ENCODE results near the gene FOXP1. TPM values are rescaled to one million over a fixed set of nuclear protein-coding genes. Genes with fewer than 3 reads are reported as not detected.

The FOXP1 gene
- total and polyA plus RNA-seq, 2 of the 13 experiments (the other 11 are each of a cell fraction or from before 2014, with no cell fraction given), result 40.4 to 59.0 TPM

- TF ChIP-seq, protein P1, sequence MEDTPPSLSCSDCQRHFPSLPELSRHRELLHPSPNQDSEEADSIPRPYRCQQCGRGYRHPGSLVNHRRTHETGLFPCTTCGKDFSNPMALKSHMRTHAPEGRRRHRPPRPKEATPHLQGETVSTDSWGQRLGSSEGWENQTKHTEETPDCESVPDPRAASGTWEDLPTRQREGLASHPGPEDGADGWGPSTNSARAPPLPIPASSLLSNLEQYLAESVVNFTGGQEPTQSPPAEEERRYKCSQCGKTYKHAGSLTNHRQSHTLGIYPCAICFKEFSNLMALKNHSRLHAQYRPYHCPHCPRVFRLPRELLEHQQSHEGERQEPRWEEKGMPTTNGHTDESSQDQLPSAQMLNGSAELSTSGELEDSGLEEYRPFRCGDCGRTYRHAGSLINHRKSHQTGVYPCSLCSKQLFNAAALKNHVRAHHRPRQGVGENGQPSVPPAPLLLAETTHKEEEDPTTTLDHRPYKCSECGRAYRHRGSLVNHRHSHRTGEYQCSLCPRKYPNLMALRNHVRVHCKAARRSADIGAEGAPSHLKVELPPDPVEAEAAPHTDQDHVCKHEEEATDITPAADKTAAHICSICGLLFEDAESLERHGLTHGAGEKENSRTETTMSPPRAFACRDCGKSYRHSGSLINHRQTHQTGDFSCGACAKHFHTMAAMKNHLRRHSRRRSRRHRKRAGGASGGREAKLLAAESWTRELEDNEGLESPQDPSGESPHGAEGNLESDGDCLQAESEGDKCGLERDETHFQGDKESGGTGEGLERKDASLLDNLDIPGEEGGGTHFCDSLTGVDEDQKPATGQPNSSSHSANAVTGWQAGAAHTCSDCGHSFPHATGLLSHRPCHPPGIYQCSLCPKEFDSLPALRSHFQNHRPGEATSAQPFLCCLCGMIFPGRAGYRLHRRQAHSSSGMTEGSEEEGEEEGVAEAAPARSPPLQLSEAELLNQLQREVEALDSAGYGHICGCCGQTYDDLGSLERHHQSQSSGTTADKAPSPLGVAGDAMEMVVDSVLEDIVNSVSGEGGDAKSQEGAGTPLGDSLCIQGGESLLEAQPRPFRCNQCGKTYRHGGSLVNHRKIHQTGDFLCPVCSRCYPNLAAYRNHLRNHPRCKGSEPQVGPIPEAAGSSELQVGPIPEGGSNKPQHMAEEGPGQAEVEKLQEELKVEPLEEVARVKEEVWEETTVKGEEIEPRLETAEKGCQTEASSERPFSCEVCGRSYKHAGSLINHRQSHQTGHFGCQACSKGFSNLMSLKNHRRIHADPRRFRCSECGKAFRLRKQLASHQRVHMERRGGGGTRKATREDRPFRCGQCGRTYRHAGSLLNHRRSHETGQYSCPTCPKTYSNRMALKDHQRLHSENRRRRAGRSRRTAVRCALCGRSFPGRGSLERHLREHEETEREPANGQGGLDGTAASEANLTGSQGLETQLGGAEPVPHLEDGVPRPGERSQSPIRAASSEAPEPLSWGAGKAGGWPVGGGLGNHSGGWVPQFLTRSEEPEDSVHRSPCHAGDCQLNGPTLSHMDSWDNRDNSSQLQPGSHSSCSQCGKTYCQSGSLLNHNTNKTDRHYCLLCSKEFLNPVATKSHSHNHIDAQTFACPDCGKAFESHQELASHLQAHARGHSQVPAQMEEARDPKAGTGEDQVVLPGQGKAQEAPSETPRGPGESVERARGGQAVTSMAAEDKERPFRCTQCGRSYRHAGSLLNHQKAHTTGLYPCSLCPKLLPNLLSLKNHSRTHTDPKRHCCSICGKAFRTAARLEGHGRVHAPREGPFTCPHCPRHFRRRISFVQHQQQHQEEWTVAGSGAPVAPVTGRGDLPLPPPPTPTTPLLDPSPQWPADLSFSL (CRISPR knock-in tag; IDR thresholded peaks at IDR 0.05), result peak; percentile 67; the same call in 1 of the 2 replicates
- TF ChIP-seq ZSCAN25 (CRISPR knock-in tag; IDR thresholded peaks at IDR 0.05) (no peak), PHF20 (CRISPR knock-in tag; IDR thresholded peaks at IDR 0.05) (no peak), TGIF2 (CRISPR knock-in tag; IDR thresholded peaks at IDR 0.05) (0 out of 2 replicates have a peak, but pooled peaks have one; percentile 33), NR2C2 (CRISPR knock-in tag; IDR thresholded peaks at IDR 0.05; ENCODE audit: borderline replicate concordance) (peak; percentile 42; the same call in 1 of the 2 replicates), BCL3 (CRISPR knock-in tag; IDR thresholded peaks at IDR 0.05) (no peak), SRF (IDR thresholded peaks at IDR 0.05; ENCODE audit: low read depth, low read length) (no peak), THAP11 (CRISPR knock-in tag; IDR thresholded peaks at IDR 0.05) (peak; percentile 49; the same call in 1 of the 2 replicates), DBP (CRISPR knock-in tag; IDR thresholded peaks at IDR 0.05; ENCODE audit: not compliant biosample characterization) (no peak), ZNF546 (CRISPR knock-in tag; conservative IDR thresholded peaks at IDR 0.05) (no peak), SP5 (CRISPR knock-in tag; IDR thresholded peaks at IDR 0.05; ENCODE audit: borderline replicate concordance, low read depth) (0 out of 2 replicates have a peak, but pooled peaks have one; percentile 14), HDAC2 (CRISPR knock-in tag; IDR thresholded peaks at IDR 0.05) (peak; percentile 90), SMAD1 (CRISPR knock-in tag; IDR thresholded peaks at IDR 0.05; ENCODE audit: borderline replicate concordance, low read depth) (no peak), FOXJ3 (CRISPR knock-in tag; IDR thresholded peaks at IDR 0.05; ENCODE audit: borderline replicate concordance) (peak; percentile 74; the same call in 1 of the 2 replicates)
- TF ChIP-seq, protein P2, sequence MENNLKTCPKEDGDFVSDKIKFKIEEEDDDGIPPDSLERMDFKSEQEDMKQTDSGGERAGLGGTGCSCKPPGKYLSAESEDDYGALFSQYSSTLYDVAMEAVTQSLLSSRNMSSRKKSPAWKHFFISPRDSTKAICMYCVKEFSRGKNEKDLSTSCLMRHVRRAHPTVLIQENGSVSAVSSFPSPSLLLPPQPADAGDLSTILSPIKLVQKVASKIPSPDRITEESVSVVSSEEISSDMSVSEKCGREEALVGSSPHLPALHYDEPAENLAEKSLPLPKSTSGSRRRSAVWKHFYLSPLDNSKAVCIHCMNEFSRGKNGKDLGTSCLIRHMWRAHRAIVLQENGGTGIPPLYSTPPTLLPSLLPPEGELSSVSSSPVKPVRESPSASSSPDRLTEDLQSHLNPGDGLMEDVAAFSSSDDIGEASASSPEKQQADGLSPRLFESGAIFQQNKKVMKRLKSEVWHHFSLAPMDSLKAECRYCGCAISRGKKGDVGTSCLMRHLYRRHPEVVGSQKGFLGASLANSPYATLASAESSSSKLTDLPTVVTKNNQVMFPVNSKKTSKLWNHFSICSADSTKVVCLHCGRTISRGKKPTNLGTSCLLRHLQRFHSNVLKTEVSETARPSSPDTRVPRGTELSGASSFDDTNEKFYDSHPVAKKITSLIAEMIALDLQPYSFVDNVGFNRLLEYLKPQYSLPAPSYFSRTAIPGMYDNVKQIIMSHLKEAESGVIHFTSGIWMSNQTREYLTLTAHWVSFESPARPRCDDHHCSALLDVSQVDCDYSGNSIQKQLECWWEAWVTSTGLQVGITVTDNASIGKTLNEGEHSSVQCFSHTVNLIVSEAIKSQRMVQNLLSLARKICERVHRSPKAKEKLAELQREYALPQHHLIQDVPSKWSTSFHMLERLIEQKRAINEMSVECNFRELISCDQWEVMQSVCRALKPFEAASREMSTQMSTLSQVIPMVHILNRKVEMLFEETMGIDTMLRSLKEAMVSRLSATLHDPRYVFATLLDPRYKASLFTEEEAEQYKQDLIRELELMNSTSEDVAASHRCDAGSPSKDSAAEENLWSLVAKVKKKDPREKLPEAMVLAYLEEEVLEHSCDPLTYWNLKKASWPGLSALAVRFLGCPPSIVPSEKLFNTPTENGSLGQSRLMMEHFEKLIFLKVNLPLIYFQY (CRISPR knock-in tag; IDR thresholded peaks at IDR 0.05; ENCODE audit: borderline replicate concordance), result no peak
Observed at GRCh38 chr3:71547249-71548198, 36.0 kb downstream of the FOXP1 start (continued).
